Activated gamma-delta T cell (primary cell): ENCODE measurements around the gene MRGPRG.
"Not testable (repeated sequence)": the region's sequence is repeated elsewhere in the genome, so short reads cannot be mapped to it uniquely, and the experiment has no call there.

Experiments used
- DNase-seq: peaks from one replicate; lab custom pipeline; 2025; lab: John Stamatoyannopoulos, UW

The MRGPRG gene

DNA sequence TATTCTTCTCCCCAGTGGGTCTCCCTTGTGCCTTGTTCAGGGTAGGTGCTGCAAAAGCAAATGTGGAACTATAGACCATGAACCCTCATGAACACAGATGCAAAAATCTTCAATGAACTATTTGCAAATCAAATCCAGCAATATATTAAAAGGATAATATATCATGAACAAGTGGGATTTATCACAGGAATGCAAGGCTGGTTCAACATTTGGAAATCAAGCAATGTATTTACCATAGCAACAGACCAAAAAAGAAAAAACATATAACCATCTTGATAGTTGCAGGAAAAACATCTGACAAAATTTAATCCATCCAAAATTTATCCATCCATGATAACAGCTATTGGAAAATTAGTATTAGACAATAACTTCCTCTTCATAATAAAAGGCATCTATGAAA, 42.1 kb downstream of the MRGPRG start:
- no peak for DNase-seq

DNA sequence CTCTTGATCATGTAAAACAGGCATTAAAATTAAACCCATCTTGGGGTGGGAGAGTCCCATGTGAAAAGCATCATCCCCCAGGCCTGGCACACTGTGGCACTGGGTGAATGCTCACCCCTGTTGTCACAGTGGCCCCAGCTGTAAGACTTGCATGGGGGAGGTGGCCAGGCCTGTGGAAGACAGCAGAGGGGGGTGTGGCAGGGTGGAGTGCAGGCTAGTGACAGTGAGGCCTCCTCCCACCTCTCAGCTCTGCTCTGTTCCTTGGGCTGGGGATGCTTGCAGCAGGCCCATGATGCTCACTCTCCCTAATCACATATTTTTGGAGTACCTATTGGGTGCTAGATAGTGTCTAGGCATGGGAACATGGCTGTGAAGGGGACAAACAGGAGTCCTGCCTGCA, 43.4 kb downstream of the MRGPRG start:
- DNase-seq = no peak

DNA sequence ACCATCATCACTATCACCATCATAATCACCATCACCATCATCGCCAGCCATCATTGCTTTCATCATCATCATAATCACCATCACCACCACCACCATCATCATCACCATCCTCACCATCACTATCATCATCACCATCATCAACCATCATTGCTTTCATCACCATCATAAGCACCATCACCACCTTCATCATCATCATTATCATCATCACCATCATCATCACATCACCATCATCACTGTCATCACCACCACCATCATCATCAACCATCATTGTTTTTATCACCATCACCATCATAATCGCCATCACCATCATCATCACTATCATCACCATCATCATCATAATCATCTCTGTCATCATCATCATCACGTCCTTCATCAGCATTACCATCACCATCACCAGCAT, 44.2 kb downstream of the MRGPRG start:
- DNase-seq = no peak

DNA sequence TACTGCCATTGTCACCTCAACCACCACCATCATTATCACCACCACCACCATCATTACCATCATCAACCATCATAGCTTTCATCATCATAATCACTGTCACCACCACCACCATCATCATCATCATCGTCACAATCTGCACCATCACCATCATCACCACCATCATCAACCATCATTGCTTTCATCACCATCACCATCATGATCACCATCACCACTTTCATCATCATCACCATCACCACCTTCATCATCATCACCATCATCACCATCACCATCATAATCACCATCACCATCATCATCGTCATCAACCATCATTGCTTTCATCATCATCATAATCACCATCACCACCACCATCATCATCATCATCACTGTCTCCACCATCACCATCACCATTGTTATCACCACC, 44.8 kb downstream of the MRGPRG start:
- DNase-seq = no peak

DNA sequence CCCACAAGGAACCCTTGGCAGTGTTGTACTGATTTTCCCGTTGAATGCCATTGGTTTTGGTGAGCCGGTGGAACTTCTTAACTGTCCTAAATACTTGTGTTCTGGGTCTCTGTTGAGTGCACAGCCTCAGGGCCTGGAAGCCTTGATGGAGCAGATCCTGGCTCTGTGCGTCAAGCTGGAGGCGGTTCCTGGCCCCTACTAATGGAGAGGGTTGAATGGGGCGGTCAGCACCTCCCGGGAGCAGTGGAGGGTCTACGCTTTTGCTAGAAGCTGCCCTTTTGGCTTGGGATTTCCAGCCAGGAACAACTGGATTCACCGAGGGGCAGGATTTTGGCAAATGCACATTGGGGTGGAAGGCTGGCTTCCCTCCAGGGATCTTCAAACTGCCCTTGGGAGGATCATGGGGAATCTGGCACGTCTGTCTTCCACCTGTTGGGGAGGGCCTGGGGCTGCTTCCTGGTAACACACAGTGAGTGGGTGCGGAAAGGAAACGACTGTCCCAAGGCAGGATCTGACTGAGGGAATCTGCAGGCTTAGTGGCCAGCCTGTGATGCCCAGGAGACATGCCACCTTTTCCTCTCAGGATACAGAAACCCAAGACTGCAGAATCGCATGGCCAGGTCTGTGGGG, 46.6 kb downstream of the MRGPRG start:
- no peak for DNase-seq

DNA sequence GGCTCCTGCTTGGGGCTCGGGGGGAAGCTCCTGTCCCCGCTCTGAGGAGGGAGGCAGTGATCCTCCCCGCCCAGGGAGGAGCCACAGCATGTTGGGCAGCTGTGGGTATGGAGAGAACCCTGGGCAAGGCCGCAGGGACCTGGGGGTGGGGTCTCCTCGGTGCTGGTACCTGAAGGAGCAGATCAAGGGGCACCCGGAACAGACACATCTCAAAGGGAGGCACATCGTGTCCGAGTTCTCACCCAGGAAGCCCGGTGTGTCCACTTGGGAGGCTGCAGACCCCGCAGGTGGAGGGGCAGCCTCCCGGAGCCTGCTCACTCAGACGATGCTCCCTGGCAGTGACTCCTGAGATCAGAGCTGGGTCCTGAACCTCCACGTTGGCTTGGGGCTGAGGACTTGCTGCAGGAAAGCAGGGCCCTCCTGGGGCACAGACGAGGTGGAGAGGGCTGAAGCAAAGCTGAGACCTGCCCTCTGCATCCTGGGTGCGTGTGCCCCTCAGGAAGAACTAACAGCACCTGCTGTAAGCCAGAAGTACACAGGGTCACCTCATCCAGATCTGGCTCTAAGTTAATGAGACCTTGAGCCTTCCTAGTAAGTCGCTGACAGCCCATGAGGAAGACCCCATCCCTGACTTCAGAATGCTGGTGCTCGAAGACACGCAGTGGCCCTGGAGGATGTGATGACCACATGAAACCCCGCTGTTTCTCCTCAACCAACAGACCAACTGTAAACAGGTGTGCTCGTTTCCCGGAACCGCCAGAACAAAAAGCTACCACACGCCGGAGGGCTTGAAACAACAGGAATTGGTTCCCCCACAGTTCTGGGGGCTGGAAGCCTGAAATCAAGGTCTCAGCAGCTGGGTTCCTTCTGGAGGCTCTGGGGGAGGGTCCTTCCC, 47.6 kb downstream of the MRGPRG start:
- no peak for DNase-seq

DNA sequence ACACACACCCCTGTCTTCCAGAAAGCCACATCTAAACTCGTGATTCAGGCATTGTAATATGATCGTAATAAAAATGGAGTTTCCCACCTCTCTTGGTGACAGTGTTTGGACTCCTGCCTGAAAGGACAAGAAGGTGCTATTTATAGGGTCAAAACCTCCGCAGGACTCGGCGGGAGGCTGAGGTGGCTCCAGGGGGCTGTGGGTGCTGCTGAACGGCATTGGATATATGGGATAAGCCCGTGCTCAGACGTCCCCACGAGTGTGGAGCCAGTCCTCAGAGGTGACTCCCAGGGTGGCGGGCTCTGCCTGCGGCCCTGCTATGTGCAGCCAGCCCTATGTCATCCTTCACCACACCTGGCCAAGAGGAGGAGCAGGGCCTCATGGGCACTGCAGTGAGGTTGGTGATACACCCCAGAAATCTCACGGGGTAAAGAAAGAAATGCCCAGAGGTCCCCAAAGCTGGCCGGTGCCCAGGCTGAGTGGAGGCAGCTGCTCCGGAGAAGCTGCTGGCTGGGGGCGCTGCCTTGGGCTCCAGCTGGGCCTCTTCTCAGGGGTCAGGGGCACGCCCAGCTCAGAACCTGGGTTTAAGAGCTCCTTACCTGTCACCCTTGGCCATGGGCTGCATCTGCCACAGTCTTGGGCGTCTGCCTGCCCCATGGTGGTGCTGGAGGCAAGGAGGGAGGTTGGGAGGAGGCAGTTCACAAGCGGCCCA, 48.4 kb downstream of the MRGPRG start:
- no peak for DNase-seq

DNA sequence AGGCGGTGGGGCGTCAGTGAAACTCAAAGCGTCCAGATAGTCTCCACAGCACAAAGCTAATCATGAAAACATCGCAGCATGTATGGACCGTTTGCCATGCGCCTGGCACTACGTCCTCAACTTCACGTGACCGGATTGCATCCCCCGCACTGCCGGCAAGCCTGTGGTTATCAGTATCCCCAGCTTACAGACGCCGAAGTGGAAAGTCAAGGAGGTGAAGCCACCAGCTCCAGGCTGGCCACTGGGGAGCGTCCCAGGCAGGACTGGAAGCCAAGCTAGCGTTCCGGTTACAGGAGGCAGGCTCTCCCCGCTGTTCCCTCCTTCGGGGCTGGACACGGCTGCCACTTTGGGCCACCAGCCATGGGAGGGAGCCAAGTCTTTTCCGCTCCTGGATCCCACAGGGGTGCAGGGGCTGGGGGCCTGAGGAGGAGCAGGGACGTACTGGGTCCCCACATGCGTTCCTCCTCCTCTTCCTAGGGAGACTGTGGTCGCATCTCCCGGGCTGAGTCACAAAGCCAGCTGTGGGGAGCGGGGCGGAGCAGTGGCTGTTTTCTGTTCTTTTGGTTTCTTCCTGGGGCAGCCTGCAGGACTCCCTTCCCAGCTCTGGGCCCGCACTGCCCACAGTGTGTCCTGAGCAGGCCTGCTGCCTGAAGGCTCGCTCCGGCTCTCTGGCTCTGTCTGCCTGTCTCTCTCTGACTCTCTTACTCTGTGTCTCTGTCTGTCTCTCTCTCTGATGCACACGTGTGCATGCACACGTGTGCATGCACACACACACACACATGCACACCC, 49.2 kb downstream of the MRGPRG start:
- DNase-seq = no peak

DNA sequence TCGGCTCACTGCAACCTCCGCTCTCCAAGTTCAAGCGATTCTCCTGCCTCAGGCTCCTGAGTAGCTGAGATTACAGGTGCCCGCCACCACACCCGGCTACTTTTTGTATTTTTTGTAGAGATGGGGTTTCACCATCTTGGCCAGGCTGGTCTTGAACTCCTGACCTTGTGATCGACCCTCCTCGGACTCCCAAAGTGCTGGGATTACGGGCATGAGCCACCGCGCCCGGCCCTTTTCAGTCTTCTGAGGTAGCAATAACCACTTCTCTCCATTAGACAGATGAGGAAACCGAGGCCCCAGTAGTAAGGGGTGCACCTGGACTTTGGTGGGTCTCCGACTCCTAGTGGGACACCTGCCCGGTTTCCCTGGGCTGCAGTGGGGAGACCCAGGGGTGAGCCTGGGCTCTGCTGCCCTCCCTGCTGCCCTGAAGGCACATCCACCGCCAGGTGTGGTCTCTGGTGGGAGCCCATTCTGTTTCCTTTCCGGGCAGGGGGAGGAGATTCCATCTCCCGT, 49.8 kb downstream of the MRGPRG start:
- not testable (repeated sequence) for DNase-seq
